Upper lobe of left lung (tissue), 6 donors: ENCODE results near the gene KRTAP5-4. TPM values are rescaled to one million over a fixed set of nuclear protein-coding genes. Genes with fewer than 3 reads are reported as not detected.
"Not testable (repeated sequence)": the region's sequence is repeated elsewhere in the genome, so short reads cannot be mapped to it uniquely, and the experiment has no call there.

ENCODE experiments used
- ATAC-seq, 2 donors: fragments of 200-7000 bp; cut with Tn5 transposase; one replicate each; pipeline ENCODE4 v1.9.1; 2022; ENCODE audit warnings: mild to moderate bottlenecking in 2 of 2, moderate library complexity in 2 of 2; ENCODE audit not compliant: low FRiP score in 2 of 2
- DNase-seq, 2 donors: peaks; one replicate each; pipeline ENCODE4 v3.0.0-alpha.2; 2019 to 2020
- H3K27ac ChIP-seq, 4 donors: fragments of 200-600 bp; sonication (generic); one replicate each; pipeline ENCODE4 v1.5.1; 2016 to 2019
- H3K27me3 ChIP-seq, 4 donors: fragments of 200-600 bp; sonication (generic); one replicate each; pipeline ENCODE4 v1.5.1; 2017 to 2019
- H3K36me3 ChIP-seq, 4 donors: fragments of 200-600 bp; sonication (generic); one replicate each; pipeline ENCODE4 v1.5.1; 2016 to 2019
- H3K4me1 ChIP-seq, 4 donors: fragments of 200-600 bp; sonication (generic); one replicate each; pipeline ENCODE4 v1.5.1; 2018 to 2019
- H3K4me3 ChIP-seq, 4 donors: fragments of 200-600 bp; sonication (generic); one replicate each; pipeline ENCODE4 v1.5.1; 2017 to 2019; ENCODE audit warnings: mild to moderate bottlenecking in 2 of 4, moderate library complexity in 1 of 4
- H3K9me3 ChIP-seq, 4 donors: fragments of 200-600 bp; sonication (generic); one replicate each; pipeline ENCODE4 v1.5.1; 2018 to 2019
- CTCF ChIP-seq, 6 experiments: fragments of 450-650 bp in 4 of 6; fragments of 200-600 bp in 2 of 6; sonication (generic) in 2 of 6; IDR thresholded peaks; one replicate each; pipeline ENCODE4 v1.5.1; 2016 to 2019; ENCODE audit warnings: antibody characterized with exemption in 6 of 6
- EP300 ChIP-seq, 4 donors: sonication (generic); formaldehyde crosslinking; IDR thresholded peaks; one replicate each; pipeline ENCODE4 v1.5.1; 2017; ENCODE audit warnings: antibody characterized with exemption in 4 of 4, control low read depth in 2 of 4
- POLR2A ChIP-seq, 4 donors: fragments of 450-650 bp; IDR thresholded peaks; one replicate each; pipeline ENCODE4 v1.5.1; 2016 to 2017; ENCODE audit warnings: antibody characterized with exemption in 4 of 4, mild to moderate bottlenecking in 2 of 4
- POLR2AphosphoS5 ChIP-seq, 2 donors: sonication (generic); formaldehyde crosslinking; IDR thresholded peaks; one replicate each; pipeline ENCODE4 v1.5.1; 2017; ENCODE audit warnings: antibody characterized with exemption in 2 of 2
- WGBS, 2 donors: methylation state at CpG; one replicate each; pipeline ENCODE4 v1.1.5; 2017 to 2018; 5-methylcytosine and 5-hydroxymethylcytosine counted together
- total RNA-seq, 6 donors: library from RNA; depleted of rRNA in 4 of 6; stranded (reverse); fragments of >200 nt in 4 of 6; gene quantifications; one replicate each; pipeline versions ENCODE4 v1.1.0 to v1.2.1, GENCODE V29; 2016 to 2021
- donor health status: DM: no; HTN: no; CAD: no; lungs with moderate emphysema.
- donor health status: DM: no; HTN: yes; CAD: no; lungs with severe emphysema.

The KRTAP5-4 gene
- total RNA-seq, 6 donors from 2014 or later: not detected

- 93 to 94% methylated on average over 31 to 34 of the region's 35 CpGs for WGBS, 2 donors
- H3K27ac ChIP-seq: no peak overlapping the region
- no peaks in the 10 kb centered on the region for H3K36me3 ChIP-seq
- no peak for ATAC-seq
- H3K4me1 ChIP-seq: peaks cover 0 to 7% (median 5%) of the 10 kb centered on the region in 4 donors
- TF ChIP-seq POLR2A (IDR thresholded peaks at IDR 0.05) (no peak), EP300 (IDR thresholded peaks at IDR 0.05) (no peak), CTCF (IDR thresholded peaks at IDR 0.05) (no peak), POLR2AphosphoS5 (IDR thresholded peaks at IDR 0.05) (no peak)
- H3K9me3 ChIP-seq: no peaks in the 10 kb centered on the region
- H3K4me3 ChIP-seq: no peak overlapping the region
- H3K27me3 ChIP-seq: no peaks in the 10 kb centered on the region
- peak in 1 of 2 donors; percentile 73 for DNase-seq
Observed at GRCh38 chr11:1647901-1648652, 26.1 kb upstream of the KRTAP5-4 start.

GRCh38 chr11:1646540-1646939 is 24.6 kb upstream of the KRTAP5-4 start:
- not testable (repeated sequence) for H3K4me1 ChIP-seq, DNase-seq, H3K9me3 ChIP-seq, H3K4me3 ChIP-seq, H3K27ac ChIP-seq, ATAC-seq, H3K27me3 ChIP-seq, H3K36me3 ChIP-seq
- WGBS, 2 donors: 92 to 95% methylated on average over 10 of the region's 10 CpGs

GRCh38 chr11:1645357-1645821 is 23.5 kb upstream of the KRTAP5-4 start:
- no peaks in the 10 kb centered on the region for H3K9me3 ChIP-seq
- H3K36me3 ChIP-seq: no peaks in the 10 kb centered on the region
- no peak overlapping the region for H3K27ac ChIP-seq
- peaks cover 0 to 3% (median 0%) of the 10 kb centered on the region in 4 donors for H3K4me1 ChIP-seq
- no peaks in the 10 kb centered on the region for H3K27me3 ChIP-seq
- ATAC-seq (no peak), DNase-seq (no peak)
- TF ChIP-seq POLR2AphosphoS5 (IDR thresholded peaks at IDR 0.05) (no peak), POLR2A (IDR thresholded peaks at IDR 0.05) (no peak), CTCF (IDR thresholded peaks at IDR 0.05) (no peak), EP300 (IDR thresholded peaks at IDR 0.05) (no peak)
- 73 to 82% methylated on average over 8 to 12 of the region's 12 CpGs for WGBS, 2 donors
- H3K4me3 ChIP-seq: no peak overlapping the region

GRCh38 chr11:1644601-1645356 is 22.8 kb upstream of the KRTAP5-4 start:
- no peak for TF ChIP-seq EP300 (IDR thresholded peaks at IDR 0.05)
- TF ChIP-seq POLR2AphosphoS5 (IDR thresholded peaks at IDR 0.05): no peak
- TF ChIP-seq POLR2A (IDR thresholded peaks at IDR 0.05): no peak
- TF ChIP-seq CTCF (IDR thresholded peaks at IDR 0.05): no peak
- ATAC-seq (no peak), DNase-seq (peak in 1 of 2 donors; percentile 63)
- peaks cover 0 to 3% (median 1%) of the 10 kb centered on the region in 4 donors for H3K4me1 ChIP-seq
- H3K27ac ChIP-seq: no peak overlapping the region
- WGBS, 2 donors: 83 to 87% methylated on average over 8 to 20 of the region's 20 CpGs
- H3K27me3 ChIP-seq: no peaks in the 10 kb centered on the region
- H3K36me3 ChIP-seq: no peaks in the 10 kb centered on the region
- no peak overlapping the region for H3K4me3 ChIP-seq
- H3K9me3 ChIP-seq: no peaks in the 10 kb centered on the region

GRCh38 chr11:1643146-1643690 is 21.3 kb upstream of the KRTAP5-4 start:
- Histone ChIP-seq H3K9me3 (no peaks in the 10 kb centered on the region), H3K36me3 (no peaks in the 10 kb centered on the region), H3K27ac (no peak overlapping the region), H3K4me1 (peaks cover 3 to 15% (median 13%) of the 10 kb centered on the region in 4 donors), H3K4me3 (no peak overlapping the region), H3K27me3 (no peaks in the 10 kb centered on the region)
- DNase-seq: peak in 1 of 2 donors; percentile 52
- no peak for TF ChIP-seq CTCF (IDR thresholded peaks at IDR 0.05)
- no peak for TF ChIP-seq EP300 (IDR thresholded peaks at IDR 0.05)
- no peak for ATAC-seq
- 93 to 95% methylated on average over 7 to 20 of the region's 20 CpGs for WGBS, 2 donors
